ENCODE results near the gene MRM1. TPM values are rescaled to one million over a fixed set of nuclear protein-coding genes. Genes with fewer than 3 reads are reported as not detected.

MRM1 gene
- total and polyA plus RNA-seq, 2 experiments from 2014 or later = 7.6 to 20.4 TPM

DNA sequence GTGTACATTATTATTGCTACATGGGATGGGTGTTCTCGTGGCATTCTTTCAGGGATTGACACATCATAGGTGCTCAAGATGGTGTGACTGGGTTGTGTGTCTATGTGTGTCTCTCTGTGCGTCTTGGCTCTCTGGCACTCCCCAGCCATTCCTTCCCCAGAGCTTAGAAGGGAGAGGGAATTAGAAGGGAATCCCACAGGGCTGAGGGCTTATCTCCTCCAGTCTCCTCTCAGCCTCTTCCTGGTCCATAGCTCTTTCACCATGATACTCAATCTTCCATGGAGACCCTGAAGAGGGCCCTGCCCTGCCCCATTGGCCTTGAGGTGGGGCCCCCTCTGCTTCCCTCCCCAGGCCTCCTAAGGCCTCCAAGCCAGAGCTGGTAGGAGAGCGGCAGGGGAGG lies 52.0 kb downstream of the MRM1 start:
- Histone ChIP-seq H3K27me3 (ENCODE audit: insufficient read depth) (peaks cover 5% of the 10 kb centered on the region; the same call in 1 of the 2 replicates), H3K9me2 (ENCODE audit: insufficient read depth) (no peaks in the 10 kb centered on the region), H4K20me1 (replicated peaks; ENCODE audit: insufficient read depth) (no peaks in the 10 kb centered on the region), H3K4me3 (no peak overlapping the region), H3K27ac (ENCODE audit: low read depth) (no peak overlapping the region), H3K4me2 (no peak overlapping the region), H3F3A (replicated peaks; ENCODE audit: low read depth) (no peaks in the 10 kb centered on the region), H2AFZ (no peak overlapping the region), H3K79me2 (replicated peaks; ENCODE audit: insufficient read depth) (no peaks in the 10 kb centered on the region), H3K36me3 (ENCODE audit: insufficient read depth) (no peaks in the 10 kb centered on the region), H3K4me1 (ENCODE audit: insufficient read depth) (peaks cover 17% of the 10 kb centered on the region; the same call in 1 of the 2 replicates)
- Mint-ChIP-seq H3K4me3 (no peak overlapping the region), H3K9me3 (no peaks in the 10 kb centered on the region; the same call in 2 of the 3 replicates), H3K4me1 (peaks cover 35% of the 10 kb centered on the region), H3K27ac (no peak overlapping the region), H3K36me3 (ENCODE audit: low read depth) (no peaks in the 10 kb centered on the region), H3K27me3 (ENCODE audit: insufficient read depth, low read depth, poor library complexity) (peaks cover 30% of the 10 kb centered on the region)
- DNase-seq (ENCODE audit: low spot score) (no peak), ATAC-seq (no peak)
- TF ChIP-seq JUNB (IDR thresholded peaks at IDR 0.05; ENCODE audit: unreplicated experiment) (no peak), CREB1 (CRISPR knock-in tag; IDR thresholded peaks at IDR 0.05; ENCODE audit: low read depth) (no peak), EZH2 (IDR thresholded peaks at IDR 0.05; ENCODE audit: low read depth, unreplicated experiment) (no peak), ZNF114 (CRISPR knock-in tag; IDR thresholded peaks at IDR 0.05) (no peak), STAT1 (IDR thresholded peaks at IDR 0.05; ENCODE audit: unreplicated experiment) (no peak), EZH2phosphoT487 (IDR thresholded peaks at IDR 0.05; ENCODE audit: unreplicated experiment) (no peak), ZNF331 (CRISPR knock-in tag; IDR thresholded peaks at IDR 0.05; ENCODE audit: low read depth) (no peak), POLR2AphosphoS5 (IDR thresholded peaks at IDR 0.05; ENCODE audit: low read depth) (no peak), NANOG (IDR thresholded peaks at IDR 0.05; ENCODE audit: borderline replicate concordance) (no peak)
- TF ChIP-seq, protein P1, sequence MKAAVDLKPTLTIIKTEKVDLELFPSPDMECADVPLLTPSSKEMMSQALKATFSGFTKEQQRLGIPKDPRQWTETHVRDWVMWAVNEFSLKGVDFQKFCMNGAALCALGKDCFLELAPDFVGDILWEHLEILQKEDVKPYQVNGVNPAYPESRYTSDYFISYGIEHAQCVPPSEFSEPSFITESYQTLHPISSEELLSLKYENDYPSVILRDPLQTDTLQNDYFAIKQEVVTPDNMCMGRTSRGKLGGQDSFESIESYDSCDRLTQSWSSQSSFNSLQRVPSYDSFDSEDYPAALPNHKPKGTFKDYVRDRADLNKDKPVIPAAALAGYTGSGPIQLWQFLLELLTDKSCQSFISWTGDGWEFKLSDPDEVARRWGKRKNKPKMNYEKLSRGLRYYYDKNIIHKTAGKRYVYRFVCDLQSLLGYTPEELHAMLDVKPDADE (IDR thresholded peaks at IDR 0.05) = no peak
- TF ChIP-seq, protein P2, sequence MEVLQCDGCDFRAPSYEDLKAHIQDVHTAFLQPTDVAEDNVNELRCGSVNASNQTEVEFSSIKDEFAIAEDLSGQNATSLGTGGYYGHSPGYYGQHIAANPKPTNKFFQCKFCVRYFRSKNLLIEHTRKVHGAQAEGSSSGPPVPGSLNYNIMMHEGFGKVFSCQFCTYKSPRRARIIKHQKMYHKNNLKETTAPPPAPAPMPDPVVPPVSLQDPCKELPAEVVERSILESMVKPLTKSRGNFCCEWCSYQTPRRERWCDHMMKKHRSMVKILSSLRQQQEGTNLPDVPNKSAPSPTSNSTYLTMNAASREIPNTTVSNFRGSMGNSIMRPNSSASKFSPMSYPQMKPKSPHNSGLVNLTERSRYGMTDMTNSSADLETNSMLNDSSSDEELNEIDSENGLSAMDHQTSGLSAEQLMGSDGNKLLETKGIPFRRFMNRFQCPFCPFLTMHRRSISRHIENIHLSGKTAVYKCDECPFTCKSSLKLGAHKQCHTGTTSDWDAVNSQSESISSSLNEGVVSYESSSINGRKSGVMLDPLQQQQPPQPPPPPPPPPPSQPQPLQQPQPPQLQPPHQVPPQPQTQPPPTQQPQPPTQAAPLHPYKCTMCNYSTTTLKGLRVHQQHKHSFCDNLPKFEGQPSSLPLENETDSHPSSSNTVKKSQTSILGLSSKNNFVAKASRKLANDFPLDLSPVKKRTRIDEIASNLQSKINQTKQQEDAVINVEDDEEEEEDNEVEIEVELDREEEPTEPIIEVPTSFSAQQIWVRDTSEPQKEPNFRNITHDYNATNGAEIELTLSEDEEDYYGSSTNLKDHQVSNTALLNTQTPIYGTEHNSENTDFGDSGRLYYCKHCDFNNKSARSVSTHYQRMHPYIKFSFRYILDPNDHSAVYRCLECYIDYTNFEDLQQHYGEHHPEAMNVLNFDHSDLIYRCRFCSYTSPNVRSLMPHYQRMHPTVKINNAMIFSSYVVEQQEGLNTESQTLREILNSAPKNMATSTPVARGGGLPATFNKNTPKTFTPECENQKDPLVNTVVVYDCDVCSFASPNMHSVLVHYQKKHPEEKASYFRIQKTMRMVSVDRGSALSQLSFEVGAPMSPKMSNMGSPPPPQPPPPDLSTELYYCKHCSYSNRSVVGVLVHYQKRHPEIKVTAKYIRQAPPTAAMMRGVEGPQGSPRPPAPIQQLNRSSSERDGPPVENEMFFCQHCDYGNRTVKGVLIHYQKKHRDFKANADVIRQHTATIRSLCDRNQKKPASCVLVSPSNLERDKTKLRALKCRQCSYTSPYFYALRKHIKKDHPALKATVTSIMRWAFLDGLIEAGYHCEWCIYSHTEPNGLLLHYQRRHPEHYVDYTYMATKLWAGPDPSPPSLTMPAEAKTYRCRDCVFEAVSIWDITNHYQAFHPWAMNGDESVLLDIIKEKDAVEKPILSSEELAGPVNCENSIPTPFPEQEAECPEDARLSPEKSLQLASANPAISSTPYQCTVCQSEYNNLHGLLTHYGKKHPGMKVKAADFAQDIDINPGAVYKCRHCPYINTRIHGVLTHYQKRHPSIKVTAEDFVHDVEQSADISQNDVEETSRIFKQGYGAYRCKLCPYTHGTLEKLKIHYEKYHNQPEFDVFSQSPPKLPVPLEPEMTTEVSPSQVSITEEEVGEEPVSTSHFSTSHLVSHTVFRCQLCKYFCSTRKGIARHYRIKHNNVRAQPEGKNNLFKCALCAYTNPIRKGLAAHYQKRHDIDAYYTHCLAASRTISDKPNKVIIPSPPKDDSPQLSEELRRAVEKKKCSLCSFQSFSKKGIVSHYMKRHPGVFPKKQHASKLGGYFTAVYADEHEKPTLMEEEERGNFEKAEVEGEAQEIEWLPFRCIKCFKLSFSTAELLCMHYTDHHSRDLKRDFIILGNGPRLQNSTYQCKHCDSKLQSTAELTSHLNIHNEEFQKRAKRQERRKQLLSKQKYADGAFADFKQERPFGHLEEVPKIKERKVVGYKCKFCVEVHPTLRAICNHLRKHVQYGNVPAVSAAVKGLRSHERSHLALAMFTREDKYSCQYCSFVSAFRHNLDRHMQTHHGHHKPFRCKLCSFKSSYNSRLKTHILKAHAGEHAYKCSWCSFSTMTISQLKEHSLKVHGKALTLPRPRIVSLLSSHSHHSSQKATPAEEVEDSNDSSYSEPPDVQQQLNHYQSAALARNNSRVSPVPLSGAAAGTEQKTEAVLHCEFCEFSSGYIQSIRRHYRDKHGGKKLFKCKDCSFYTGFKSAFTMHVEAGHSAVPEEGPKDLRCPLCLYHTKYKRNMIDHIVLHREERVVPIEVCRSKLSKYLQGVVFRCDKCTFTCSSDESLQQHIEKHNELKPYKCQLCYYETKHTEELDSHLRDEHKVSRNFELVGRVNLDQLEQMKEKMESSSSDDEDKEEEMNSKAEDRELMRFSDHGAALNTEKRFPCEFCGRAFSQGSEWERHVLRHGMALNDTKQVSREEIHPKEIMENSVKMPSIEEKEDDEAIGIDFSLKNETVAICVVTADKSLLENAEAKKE (CRISPR knock-in tag; IDR thresholded peaks at IDR 0.05) = no peak
- TF ChIP-seq, protein P3, sequence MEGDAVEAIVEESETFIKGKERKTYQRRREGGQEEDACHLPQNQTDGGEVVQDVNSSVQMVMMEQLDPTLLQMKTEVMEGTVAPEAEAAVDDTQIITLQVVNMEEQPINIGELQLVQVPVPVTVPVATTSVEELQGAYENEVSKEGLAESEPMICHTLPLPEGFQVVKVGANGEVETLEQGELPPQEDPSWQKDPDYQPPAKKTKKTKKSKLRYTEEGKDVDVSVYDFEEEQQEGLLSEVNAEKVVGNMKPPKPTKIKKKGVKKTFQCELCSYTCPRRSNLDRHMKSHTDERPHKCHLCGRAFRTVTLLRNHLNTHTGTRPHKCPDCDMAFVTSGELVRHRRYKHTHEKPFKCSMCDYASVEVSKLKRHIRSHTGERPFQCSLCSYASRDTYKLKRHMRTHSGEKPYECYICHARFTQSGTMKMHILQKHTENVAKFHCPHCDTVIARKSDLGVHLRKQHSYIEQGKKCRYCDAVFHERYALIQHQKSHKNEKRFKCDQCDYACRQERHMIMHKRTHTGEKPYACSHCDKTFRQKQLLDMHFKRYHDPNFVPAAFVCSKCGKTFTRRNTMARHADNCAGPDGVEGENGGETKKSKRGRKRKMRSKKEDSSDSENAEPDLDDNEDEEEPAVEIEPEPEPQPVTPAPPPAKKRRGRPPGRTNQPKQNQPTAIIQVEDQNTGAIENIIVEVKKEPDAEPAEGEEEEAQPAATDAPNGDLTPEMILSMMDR (conservative IDR thresholded peaks at IDR 0.05; ENCODE audit: low read depth in 2 of 2) = no peak
- TF ChIP-seq, protein P4, sequence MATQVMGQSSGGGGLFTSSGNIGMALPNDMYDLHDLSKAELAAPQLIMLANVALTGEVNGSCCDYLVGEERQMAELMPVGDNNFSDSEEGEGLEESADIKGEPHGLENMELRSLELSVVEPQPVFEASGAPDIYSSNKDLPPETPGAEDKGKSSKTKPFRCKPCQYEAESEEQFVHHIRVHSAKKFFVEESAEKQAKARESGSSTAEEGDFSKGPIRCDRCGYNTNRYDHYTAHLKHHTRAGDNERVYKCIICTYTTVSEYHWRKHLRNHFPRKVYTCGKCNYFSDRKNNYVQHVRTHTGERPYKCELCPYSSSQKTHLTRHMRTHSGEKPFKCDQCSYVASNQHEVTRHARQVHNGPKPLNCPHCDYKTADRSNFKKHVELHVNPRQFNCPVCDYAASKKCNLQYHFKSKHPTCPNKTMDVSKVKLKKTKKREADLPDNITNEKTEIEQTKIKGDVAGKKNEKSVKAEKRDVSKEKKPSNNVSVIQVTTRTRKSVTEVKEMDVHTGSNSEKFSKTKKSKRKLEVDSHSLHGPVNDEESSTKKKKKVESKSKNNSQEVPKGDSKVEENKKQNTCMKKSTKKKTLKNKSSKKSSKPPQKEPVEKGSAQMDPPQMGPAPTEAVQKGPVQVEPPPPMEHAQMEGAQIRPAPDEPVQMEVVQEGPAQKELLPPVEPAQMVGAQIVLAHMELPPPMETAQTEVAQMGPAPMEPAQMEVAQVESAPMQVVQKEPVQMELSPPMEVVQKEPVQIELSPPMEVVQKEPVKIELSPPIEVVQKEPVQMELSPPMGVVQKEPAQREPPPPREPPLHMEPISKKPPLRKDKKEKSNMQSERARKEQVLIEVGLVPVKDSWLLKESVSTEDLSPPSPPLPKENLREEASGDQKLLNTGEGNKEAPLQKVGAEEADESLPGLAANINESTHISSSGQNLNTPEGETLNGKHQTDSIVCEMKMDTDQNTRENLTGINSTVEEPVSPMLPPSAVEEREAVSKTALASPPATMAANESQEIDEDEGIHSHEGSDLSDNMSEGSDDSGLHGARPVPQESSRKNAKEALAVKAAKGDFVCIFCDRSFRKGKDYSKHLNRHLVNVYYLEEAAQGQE (IDR thresholded peaks at IDR 0.05; ENCODE audit: unreplicated experiment) = no peak
